NAMALWA (cell line): ENCODE results near the gene KXD1.
A peak's percentile ranks its signal among the peaks of the same experiment; 100 is the strongest.
"Not testable (repeated sequence)": the region's sequence is repeated elsewhere in the genome, so short reads cannot be mapped to it uniquely, and the experiment has no call there.

Experiments
- DNase-seq: peaks from one replicate; pipeline ENCODE4 v3.0.0-alpha.2; 2015; ENCODE audit warnings: low spot score

The KXD1 gene

GRCh38 chr19:18580311-18580710 lies 22.6 kb downstream of the KXD1 start:
- DNase-seq, result no peak

- peak; percentile 54 for DNase-seq
These were observed 28.6 kb downstream of the KXD1 start for GRCh38 chr19:18586306-18586705.

- no peak for DNase-seq
These were observed 29.9 kb downstream of the KXD1 start for GRCh38 chr19:18587561-18587960.

- DNase-seq, result peak; percentile 32
These were observed 30.4 kb downstream of the KXD1 start for GRCh38 chr19:18587962-18588610.

DNA sequence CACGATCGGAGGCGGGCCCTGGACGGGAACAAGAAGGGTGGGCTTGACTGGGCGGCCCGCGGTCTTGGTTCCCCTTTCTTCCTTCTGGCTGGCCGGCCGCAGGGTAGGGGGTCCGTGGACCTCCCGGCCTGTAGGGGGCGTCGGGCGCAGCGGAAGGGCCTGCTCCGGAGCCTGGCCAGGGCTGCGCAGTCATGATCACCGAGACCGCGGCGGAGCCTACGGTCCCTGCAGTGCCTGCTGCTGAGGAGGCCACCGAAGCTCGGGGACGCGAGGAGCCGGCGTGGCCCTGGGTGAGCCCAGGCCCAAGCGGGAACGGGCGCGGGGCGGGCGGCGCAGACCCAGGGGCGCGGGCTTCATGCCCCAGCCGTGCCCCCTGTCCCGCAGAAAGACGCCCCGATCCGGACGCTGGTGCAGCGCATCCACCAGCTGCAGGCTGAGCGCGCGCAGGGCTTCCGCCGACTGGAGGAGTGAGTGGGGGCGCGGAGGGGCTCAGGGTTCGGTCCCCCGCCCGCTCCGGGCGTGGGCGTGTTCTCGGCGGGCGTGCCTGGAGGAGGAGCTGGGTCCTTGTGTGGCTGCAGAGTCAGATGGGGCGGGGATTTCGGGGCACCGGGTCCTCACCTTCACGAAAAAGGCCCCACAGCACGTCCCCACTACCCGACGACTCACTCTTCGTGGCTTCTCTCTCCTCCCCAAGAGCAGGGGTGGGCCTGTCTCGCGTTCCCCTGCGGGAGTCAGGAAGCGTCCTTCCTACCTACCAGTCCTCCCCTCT lies 31.1 kb downstream of the KXD1 start, which contains the start of gene REX1BD:
Gene REX1BD (plus strand): TSS at position 188 of the 769 bp plus-strand sequence. CDS start 4 bp downstream, at position 192.
- peak; percentile 94 for DNase-seq

GRCh38 chr19:18589380-18590272 lies 32.0 kb downstream of the KXD1 start:
- DNase-seq, result peak; percentile 86

DNA sequence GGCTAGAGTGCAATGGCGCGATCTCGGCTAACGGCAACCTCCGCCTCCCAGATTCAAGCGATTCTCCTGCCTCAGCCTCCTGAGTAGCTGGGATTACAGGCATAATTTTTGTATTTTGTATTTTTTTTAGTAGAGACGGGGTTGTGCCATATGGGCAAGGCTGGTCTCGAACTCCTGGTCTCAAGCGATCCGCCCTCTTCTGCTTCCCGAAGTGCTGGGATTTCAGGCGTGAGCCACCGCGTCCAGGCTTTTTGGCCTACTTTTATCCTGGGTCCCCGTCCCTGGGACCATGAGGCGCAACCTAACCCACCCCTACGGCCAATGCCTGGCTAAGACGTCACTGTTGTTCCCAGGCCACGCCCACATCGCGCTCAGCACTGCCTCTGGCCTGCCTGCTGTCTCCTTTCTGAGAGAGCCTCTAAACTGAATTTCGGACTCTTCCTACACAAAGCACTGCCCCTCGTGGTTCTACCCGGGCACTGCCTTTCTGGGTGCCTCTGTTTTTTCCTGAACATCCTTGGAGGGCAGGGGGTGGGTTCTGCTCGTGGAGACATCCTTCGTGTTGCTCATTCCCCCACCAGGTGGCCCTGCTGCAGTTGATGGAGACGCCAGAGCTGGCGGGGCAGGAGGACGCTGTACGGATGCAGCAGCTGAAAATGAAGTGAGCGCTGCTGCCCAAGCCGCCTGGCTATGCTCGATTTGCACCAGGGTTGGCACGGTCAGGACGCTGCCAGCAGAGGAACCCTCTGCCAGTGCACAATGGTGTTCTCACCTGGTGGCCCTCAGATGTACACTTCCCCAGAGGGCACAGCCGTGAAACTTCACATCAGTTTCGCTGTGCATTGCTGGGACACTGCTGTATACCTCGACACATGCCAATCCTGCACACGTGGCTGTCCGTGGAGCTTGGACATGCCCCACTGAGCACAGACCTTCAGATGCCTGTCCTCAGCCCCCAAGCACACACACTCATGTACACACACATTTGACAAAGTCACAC lies 32.9 kb downstream of the KXD1 start:
- DNase-seq, result peak; percentile 35

DNA sequence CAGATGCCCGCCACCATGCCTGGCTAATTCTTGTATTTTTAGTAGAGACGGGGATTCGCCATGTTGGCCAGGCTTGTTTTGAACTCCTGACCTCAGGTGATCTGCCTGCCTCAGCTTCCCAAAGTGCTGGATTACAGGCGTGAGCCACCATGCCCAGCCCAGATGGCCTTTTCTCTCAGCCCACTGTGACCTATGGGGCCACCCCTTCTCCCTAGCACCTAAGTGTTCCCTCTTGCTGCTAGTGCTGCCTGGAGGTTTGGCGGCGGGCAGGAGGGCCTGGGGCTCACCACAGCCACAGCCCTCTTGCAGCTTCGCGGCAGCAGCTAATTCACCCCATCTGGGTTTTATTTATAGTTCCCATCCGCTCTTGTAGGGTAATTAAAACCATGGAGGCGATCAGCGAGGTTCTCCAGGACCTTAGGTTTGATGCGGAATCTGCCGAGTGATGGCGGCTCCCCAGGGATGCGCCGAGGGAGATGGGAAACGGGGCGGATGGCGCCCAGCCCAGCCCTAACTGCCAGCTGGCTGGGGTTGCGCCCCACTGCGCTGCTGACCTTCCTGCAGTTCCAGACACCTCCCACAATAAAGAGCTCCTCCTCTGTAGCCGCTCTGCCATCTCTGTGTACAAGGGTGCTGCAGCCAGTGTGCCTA lies 34.2 kb downstream of the KXD1 start:
- DNase-seq, result no peak

DNA sequence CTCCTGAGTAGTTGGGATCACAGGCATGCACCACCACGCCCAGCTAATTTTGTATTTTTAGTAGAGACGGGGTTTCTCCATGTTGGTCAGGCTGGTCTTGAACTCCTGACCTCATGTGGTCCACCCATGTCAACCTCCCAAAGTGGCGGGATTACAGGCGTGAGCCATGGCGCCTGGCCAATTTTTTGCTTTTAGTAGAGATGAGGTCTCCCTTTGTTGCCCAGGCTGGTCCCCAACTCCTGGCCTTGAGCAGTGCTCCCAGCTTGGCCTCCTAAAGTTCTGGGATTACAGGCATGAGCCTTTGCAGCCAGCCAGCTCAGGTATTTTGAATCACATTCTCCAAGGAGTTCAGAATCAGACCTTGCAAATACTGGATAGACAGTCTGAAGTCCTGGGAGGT lies 35.1 kb downstream of the KXD1 start:
- not testable (repeated sequence) for DNase-seq

- DNase-seq, result no peak
These were observed 35.9 kb downstream of the KXD1 start for GRCh38 chr19:18593367-18594095.

- DNase-seq, result peak; percentile 89
These were observed 36.6 kb downstream of the KXD1 start for GRCh38 chr19:18594096-18594823.

DNA sequence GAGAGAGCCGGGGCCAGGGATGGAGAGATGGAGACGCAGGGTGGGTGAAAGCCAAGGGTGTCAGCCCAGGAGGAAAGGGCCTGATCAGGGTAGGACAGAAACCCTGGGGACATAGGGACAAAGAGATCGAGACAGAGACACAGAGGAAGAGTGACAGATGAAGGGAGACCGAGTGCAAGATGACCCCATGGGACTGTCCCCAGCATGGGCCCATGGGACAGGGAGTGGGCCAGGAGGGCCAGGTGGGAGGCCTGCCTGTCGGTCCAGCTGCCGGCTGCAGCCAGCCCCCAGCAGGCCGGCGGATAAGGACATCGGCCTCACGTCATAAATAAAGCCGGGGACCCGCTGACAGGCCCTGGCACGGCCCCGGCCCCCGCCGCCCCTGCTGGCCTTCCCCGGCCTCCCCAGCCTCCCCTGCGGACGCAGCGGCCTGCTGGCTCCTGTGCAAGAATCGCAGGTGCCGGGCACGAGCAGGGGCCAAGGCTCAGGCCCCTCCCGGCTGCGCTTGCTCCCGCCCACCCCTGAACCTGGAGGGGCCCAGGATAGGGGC lies 37.2 kb downstream of the KXD1 start:
- no peak for DNase-seq

DNA sequence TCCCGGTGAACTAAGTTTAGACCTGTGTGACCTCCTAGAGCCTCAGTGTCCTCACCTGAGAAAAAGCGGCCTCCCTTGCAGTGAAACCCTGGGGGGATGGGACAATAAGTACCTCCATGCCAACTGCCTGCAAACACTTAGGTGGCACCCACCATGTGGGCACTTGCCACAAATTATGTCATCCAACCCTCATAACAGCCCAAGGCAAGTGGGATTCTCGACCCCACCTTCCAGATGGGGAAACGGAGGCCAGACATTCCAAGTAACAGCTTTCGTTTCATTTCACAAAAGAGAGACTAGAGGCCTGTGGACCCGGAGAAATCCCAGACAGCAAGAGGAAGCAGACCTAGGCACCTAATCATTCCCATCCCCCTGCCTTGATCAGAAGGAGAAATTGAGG lies 37.8 kb downstream of the KXD1 start:
- DNase-seq, result no peak

DNA sequence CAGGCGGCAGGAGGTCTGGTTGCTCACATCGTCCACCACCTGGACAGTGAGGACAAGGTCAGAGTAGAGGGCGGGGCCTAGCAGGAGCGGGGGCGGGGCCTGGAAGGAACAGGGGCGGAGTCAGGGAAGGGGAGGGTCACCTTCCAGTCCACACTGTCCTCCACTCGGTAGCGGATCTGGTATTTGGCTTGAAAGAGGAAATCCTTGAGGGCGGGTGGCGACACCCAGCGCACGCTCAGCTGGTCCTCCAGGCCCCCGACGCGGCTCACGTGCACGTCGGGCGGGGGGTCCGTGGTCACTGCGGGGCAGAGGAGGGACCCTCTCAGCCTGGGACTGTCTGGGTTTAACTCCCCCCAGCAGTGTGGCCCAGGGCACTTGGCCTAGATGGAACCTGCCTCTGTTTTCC lies 39.1 kb downstream of the KXD1 start:
- no peak for DNase-seq

DNA sequence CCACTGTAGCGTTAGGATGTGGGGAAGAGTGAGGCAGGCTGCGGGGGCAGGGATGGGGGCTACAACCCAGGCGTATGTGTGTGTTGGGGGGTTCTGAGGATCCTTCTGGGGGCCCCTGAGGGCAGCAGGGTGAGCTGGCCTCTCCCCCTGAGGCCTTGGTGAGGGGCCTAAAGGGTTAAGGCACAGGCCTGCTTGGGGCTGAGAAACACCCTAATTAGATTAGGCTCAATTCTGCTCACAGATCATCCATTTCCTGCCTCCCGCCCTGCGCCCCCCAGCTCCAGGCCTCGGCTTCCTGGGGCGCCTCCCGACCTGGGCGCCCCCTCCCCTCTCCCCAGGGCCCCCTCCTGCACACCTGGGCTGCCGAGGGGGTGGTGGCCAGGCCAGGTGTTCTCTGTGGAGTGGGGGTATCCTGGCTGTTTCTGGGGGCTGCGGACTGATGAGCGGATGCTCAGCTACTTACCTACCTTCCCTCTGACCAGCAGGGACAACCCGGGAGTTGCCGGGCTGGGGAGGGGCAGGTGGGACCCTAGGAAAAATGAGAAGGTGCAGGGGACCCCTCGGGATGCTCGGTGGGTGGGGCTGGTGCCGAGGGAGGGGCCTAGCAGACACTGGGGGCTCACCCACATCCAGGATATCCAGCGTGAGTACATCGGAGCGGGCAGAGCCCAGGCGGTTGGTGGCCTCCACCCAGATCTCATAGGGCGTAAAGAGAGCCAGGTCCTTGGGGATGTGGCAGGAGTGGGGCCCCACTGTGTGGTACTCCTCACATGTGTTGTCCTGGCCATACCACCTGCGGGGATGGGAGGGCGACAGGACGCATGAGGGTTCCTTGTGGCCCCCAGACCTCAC lies 40.4 kb downstream of the KXD1 start:
- no peak for DNase-seq

DNA sequence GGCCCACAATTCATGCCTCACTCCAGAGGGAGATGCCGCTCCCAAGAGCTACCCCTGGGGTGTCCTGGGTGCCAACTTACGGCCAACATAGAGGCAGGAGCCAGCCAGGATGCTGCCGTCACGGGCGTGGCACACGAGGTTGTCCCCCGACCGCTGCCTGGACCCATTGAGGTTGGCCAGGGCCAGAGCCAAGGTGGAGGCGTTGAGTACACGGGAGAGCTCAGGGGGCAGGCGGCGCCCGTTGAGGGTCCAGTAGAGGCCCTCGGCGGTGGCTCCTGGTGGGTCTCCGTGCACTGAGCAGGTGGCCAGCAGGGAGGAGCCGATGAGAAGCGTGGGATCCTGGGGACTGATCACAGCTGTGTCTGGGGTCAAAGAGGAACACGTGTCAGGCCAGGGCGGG lies 41.8 kb downstream of the KXD1 start:
- no peak for DNase-seq

- not testable (repeated sequence) for DNase-seq
These were observed 43.2 kb downstream of the KXD1 start for GRCh38 chr19:18600692-18601397.
